HG03457 (cell line): Measurements from ENCODE around the gene CYP27C1.
A peak's percentile ranks its signal among the peaks of the same experiment; 100 is the strongest.
"Not testable (repeated sequence)": the region's sequence is repeated elsewhere in the genome, so short reads cannot be mapped to it uniquely, and the experiment has no call there.

Experiments
- ATAC-seq: cut with Tn5 transposase; IDR thresholded peaks from one replicate; pipeline ENCODE4 v1.9.1; 2021; ENCODE audit warnings: moderate number of reproducible peaks; ENCODE audit not compliant: unreplicated experiment

CYP27C1 gene

GRCh38 chr2:127220102-127220767 lies at the start of gene CYP27C1:
Gene CYP27C1, minus strand, starts transcription at chr2:127220299. Its CDS starts 29 bp downstream, at chr2:127220270.
- ATAC-seq, result no peak

GRCh38 chr2:127261804-127262406 lies 41.8 kb upstream of the CYP27C1 start:
- ATAC-seq, result no peak

GRCh38 chr2:127259355-127259754 lies 39.3 kb upstream of the CYP27C1 start:
- ATAC-seq, result no peak

- ATAC-seq, result no peak
Measured at GRCh38 chr2:127256866-127257265, 36.8 kb upstream of the CYP27C1 start.

GRCh38 chr2:127256381-127256780 lies 36.3 kb upstream of the CYP27C1 start:
- no peak for ATAC-seq

- no peak for ATAC-seq
Measured at GRCh38 chr2:127255721-127256120, 35.6 kb upstream of the CYP27C1 start.

- no peak for ATAC-seq
Measured at GRCh38 chr2:127255146-127255545, 35.0 kb upstream of the CYP27C1 start.

- ATAC-seq, result no peak
Measured at GRCh38 chr2:127254386-127254981, 34.4 kb upstream of the CYP27C1 start.

- ATAC-seq, result not testable (repeated sequence)
Measured at GRCh38 chr2:127241184-127241583, 21.1 kb upstream of the CYP27C1 start.

GRCh38 chr2:127239395-127239794 lies 19.3 kb upstream of the CYP27C1 start:
- ATAC-seq, result no peak

- ATAC-seq, result not testable (repeated sequence)
Measured at GRCh38 chr2:127237768-127238167, 17.7 kb upstream of the CYP27C1 start.

GRCh38 chr2:127235082-127235702 lies 15.1 kb upstream of the CYP27C1 start:
- no peak for ATAC-seq

GRCh38 chr2:127233710-127234109 lies 13.6 kb upstream of the CYP27C1 start:
- no peak for ATAC-seq

- no peak for ATAC-seq
Measured at GRCh38 chr2:127231130-127231865, 11.2 kb upstream of the CYP27C1 start.

- no peak for ATAC-seq
Measured at GRCh38 chr2:127229555-127229954, 9.5 kb upstream of the CYP27C1 start.

- ATAC-seq, result no peak
Measured at GRCh38 chr2:127228102-127228501, 8.0 kb upstream of the CYP27C1 start.

GRCh38 chr2:127227264-127227660 lies 7.2 kb upstream of the CYP27C1 start:
- ATAC-seq, result not testable (repeated sequence)

- peak; percentile 84 for ATAC-seq
Measured at GRCh38 chr2:127226520-127227263, 6.6 kb upstream of the CYP27C1 start.

- ATAC-seq, result no peak
Measured at GRCh38 chr2:127226132-127226519, 6.0 kb upstream of the CYP27C1 start.

GRCh38 chr2:127225186-127225960 lies 5.3 kb upstream of the CYP27C1 start:
- ATAC-seq, result no peak
